ENCODE measurements around the gene PLPPR3.

DNA sequence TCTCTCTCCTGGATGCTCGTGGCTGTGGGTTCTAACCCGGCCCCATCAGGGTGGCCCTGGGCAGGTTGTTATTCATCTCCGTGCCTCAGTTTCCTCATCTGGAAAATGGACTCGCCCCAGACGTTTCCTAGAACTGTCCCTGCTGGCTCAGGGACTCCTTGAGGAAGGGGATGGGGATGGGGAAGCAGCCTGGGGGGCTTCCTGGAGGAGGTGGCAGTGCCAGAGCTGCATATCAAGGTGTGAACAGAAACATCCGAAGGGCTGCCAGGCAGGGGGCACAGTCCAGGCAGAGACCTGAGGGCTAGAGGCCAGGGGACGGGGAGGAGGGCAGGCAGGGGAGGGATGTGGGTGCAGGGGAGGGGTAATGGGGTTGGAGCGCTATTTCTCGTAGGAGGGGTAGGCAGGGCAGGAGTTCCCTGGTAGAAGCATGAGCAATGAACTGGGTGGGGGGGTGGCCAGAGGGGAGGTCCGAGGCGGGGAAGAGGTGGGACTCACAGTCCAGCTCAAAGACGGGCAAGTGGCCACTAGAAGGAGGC, 26.7 kb upstream of the PLPPR3 start:
- TF ChIP-seq, protein P1, sequence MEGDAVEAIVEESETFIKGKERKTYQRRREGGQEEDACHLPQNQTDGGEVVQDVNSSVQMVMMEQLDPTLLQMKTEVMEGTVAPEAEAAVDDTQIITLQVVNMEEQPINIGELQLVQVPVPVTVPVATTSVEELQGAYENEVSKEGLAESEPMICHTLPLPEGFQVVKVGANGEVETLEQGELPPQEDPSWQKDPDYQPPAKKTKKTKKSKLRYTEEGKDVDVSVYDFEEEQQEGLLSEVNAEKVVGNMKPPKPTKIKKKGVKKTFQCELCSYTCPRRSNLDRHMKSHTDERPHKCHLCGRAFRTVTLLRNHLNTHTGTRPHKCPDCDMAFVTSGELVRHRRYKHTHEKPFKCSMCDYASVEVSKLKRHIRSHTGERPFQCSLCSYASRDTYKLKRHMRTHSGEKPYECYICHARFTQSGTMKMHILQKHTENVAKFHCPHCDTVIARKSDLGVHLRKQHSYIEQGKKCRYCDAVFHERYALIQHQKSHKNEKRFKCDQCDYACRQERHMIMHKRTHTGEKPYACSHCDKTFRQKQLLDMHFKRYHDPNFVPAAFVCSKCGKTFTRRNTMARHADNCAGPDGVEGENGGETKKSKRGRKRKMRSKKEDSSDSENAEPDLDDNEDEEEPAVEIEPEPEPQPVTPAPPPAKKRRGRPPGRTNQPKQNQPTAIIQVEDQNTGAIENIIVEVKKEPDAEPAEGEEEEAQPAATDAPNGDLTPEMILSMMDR (IDR thresholded peaks at IDR 0.05 in 4 of 5, conservative IDR thresholded peaks at IDR 0.05 in 1 of 5), result no peak
- no peak for TF ChIP-seq POLR2A (IDR thresholded peaks at IDR 0.05)

Measured in gastrocnemius medialis (tissue), 4 donors.